Activated CD8-positive, alpha-beta T cell treated with anti-CD3 and anti-CD28 coated beads, Interleukin-2, amount 10 ng/mL, durations not matched to agents 7 days and 5 days (primary cell): ENCODE data around the gene CLMP. TPM values are rescaled to one million over a fixed set of nuclear protein-coding genes. Genes with fewer than 3 reads are reported as not detected.
"Not testable (repeated sequence)": the region's sequence is repeated elsewhere in the genome, so short reads cannot be mapped to it uniquely, and the experiment has no call there.

ENCODE experiments used
- ATAC-seq: fragments of 150-1000 bp; cut with Tn5 transposase; one replicate; pipeline ENCODE4 v1.10.0; 2021; ENCODE audit warnings: moderate library complexity
- CTCF ChIA-PET: fragments of 350-600 bp; sonication (Branson Sonifier 250); formaldehyde crosslinking; loops from one replicate; lab custom pipeline; 2021; ENCODE audit warnings: antibody characterized with exemption; lab: Charles Lee
- POLR2A ChIA-PET: fragments of 350-600 bp; sonication (Branson Sonifier 250); formaldehyde crosslinking; loops from one replicate; lab custom pipeline; 2021; ENCODE audit warnings: antibody characterized with exemption; lab: Charles Lee
- DNase-seq: peaks from one replicate; pipeline ENCODE4 v3.0.0-alpha.2; 2020
- H3K27ac Mint-ChIP-seq: one replicate; pipeline ENCODE4 v1.8.0; 2021; ENCODE audit warnings: mild to moderate bottlenecking, mixed read lengths
- H3K27me3 Mint-ChIP-seq: one replicate; pipeline ENCODE4 v1.8.0; 2021; ENCODE audit warnings: low read depth, mixed read lengths
- H3K36me3 Mint-ChIP-seq: one replicate; pipeline ENCODE4 v1.8.0; 2021; ENCODE audit warnings: low read depth, mixed read lengths
- H3K4me1 Mint-ChIP-seq: one replicate; pipeline ENCODE4 v1.8.0; 2021; ENCODE audit warnings: low read depth, mixed read lengths
- H3K4me3 Mint-ChIP-seq: one replicate; pipeline ENCODE4 v1.8.0; 2021; ENCODE audit warnings: mild to moderate bottlenecking, mixed read lengths
- H3K9me3 Mint-ChIP-seq: one replicate; pipeline ENCODE4 v1.8.0; 2022; ENCODE audit warnings: mixed read lengths; ENCODE audit not compliant: insufficient read depth
- total RNA-seq, 2 experiments: library from RNA; stranded (reverse); gene quantifications; one replicate each; pipeline ENCODE4 v1.2.3, GENCODE V29; 2021

Gene CLMP
- total RNA-seq, 2 experiments from 2014 or later = 0.29 TPM

DNA sequence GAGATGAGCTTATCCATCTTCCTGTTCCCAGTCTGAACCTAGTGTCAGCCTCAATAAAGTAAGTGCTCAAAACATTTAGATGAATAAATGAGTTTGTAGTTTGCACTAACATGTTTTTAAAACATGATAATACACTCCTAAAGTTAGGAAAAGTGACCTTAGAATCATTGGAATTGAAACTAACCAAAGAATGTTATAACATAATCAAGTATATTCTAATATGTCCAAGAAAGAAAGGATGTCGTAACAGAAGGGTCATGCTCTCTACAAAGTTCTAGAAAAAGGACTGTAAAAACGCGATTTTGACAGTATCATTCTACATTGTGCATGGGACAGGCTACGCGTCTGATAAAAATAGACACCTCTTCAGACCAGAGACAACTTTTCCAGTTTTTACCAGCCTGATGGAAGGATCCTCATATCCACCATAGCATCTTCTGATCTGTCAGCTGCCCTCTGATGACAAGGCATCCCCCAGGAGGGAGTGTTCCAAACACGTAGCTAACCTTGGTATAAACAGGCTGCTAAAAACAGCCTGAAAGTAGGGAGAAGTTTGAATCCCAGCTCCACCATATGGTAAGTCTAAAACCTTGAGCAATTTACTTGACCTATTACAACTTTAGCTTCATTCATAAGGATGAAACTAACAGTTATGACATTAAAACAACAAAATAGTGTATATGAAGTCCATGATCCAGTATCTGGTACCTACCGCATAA is 30.2 kb downstream of the CLMP start:
- ATAC-seq (no peak), DNase-seq (no peak)
- H3K4me1 Mint-ChIP-seq = no peaks in the 10 kb centered on the region
- peaks cover 8% of the 10 kb centered on the region for H3K27me3 Mint-ChIP-seq
- H3K9me3 Mint-ChIP-seq = no peaks in the 10 kb centered on the region
- no peaks in the 10 kb centered on the region for H3K36me3 Mint-ChIP-seq
- H3K27ac Mint-ChIP-seq = no peak overlapping the region
- ChIA-PET POLR2A (no interaction called here), CTCF (interaction anchor here (0.9 to 6.7 kb wide), 10 partner anchors 9 to 313 kb away, joined by 3 to 66 read pairs (median 4); no protein-coding TSS in a partner anchor)
- H3K4me3 Mint-ChIP-seq = no peak overlapping the region

- Mint-ChIP-seq H3K27me3 (peaks cover 2% of the 10 kb centered on the region), H3K27ac (no peak overlapping the region), H3K4me3 (no peak overlapping the region), H3K36me3 (no peaks in the 10 kb centered on the region), H3K9me3 (no peaks in the 10 kb centered on the region), H3K4me1 (peaks cover 12% of the 10 kb centered on the region)
- POLR2A ChIA-PET = no interaction called here
- no peak for DNase-seq
- CTCF ChIA-PET = interaction anchor here (1.1 to 6.7 kb wide), 3 partner anchors 60 to 98 kb away, joined by 3 to 66 read pairs (median 4); no protein-coding TSS in a partner anchor
- ATAC-seq = no peak
Measured at GRCh38 chr11:123163621-123164020, 31.4 kb downstream of the CLMP start.

DNA sequence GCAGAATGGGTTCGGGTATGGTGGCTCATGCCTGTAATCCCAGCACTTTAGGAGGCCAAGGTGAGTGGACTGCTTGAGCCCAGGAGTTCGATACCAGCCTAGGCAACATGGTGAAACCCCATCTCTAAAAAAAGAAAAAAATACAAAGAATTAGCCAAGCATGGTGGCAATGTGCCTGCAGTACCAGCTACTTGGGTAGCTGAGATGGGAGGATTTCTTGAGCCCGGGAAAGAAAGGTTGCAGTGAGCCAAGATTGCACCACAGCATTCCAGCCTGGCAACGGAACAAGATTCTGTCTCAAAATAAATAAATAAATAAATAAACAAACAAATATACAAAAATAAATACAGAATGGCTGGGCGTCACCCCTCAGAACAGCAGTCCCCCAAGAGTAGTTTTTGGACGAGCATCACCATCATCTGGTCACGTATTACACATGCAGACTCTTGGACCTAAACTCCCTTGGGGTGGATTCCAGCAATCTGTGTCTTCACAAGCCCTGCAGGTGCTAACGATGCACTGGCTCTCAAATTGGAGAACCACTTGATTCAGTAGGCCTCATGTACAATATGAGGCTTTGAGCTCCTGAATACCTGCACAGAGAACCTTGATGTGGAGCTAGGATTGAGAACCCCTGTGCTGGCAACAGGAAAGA is 33.5 kb downstream of the CLMP start:
- Mint-ChIP-seq H3K4me1 (peaks cover 15% of the 10 kb centered on the region), H3K27ac (no peak overlapping the region), H3K4me3 (no peak overlapping the region), H3K27me3 (peaks cover 2% of the 10 kb centered on the region), H3K36me3 (no peaks in the 10 kb centered on the region), H3K9me3 (no peaks in the 10 kb centered on the region)
- ChIA-PET CTCF (interaction anchor here (1.1 to 6.7 kb wide), 4 partner anchors 15 to 100 kb away, joined by 4 to 66 read pairs (median 4); no protein-coding TSS in a partner anchor), POLR2A (no interaction called here)
- no peak for ATAC-seq
- DNase-seq = no peak

- peak; percentile 22 for DNase-seq
- peaks cover 2% of the 10 kb centered on the region for H3K27me3 Mint-ChIP-seq
- no peak overlapping the region for H3K27ac Mint-ChIP-seq
- POLR2A ChIA-PET = no interaction called here
- CTCF ChIA-PET = interaction anchor here (1.3 kb wide), 1 partner anchor 88 kb away, joined by 5 read pairs; no protein-coding TSS in a partner anchor
- no peaks in the 10 kb centered on the region for H3K9me3 Mint-ChIP-seq
- H3K4me3 Mint-ChIP-seq = no peak overlapping the region
- no peaks in the 10 kb centered on the region for H3K36me3 Mint-ChIP-seq
- H3K4me1 Mint-ChIP-seq = peaks cover 15% of the 10 kb centered on the region
- ATAC-seq = peak; percentile 47
Measured at GRCh38 chr11:123159183-123159857, 35.7 kb downstream of the CLMP start.

- no peaks in the 10 kb centered on the region for H3K36me3 Mint-ChIP-seq
- H3K27ac Mint-ChIP-seq = no peak overlapping the region
- no peak for DNase-seq
- H3K4me1 Mint-ChIP-seq = peaks cover 15% of the 10 kb centered on the region
- H3K27me3 Mint-ChIP-seq = peaks cover 3% of the 10 kb centered on the region
- ChIA-PET CTCF (no interaction called here), POLR2A (no interaction called here)
- H3K4me3 Mint-ChIP-seq = no peak overlapping the region
- ATAC-seq = no peak
- no peaks in the 10 kb centered on the region for H3K9me3 Mint-ChIP-seq
Measured at GRCh38 chr11:123158033-123159003, 36.7 kb downstream of the CLMP start.

DNA sequence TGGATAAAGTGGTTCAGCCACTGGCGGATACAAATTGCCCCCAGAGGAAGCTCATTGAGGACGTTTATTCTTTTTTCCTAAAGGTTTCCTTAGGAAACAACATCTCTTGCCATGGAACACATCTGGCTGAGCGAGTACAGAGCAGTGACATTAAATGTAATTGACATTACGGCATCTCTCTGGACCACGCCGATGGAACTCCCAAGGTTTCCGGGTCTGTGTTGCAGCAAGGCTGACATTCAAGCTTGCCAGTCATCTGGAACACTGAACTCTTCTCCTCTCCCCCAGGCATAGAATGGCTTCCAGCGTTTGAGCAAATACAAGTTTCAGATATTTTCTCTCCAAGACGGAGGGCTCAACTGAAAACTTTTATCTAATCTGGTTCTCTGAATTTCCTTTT is 42.1 kb downstream of the CLMP start:
- H3K36me3 Mint-ChIP-seq = no peaks in the 10 kb centered on the region
- no peaks in the 10 kb centered on the region for H3K9me3 Mint-ChIP-seq
- no peak overlapping the region for H3K4me3 Mint-ChIP-seq
- H3K27me3 Mint-ChIP-seq = peaks cover 10% of the 10 kb centered on the region
- POLR2A ChIA-PET = interaction anchor here (0.6 kb wide), 1 partner anchor 55 kb away, joined by 3 read pairs; no protein-coding TSS in a partner anchor
- ATAC-seq (no peak), DNase-seq (no peak)
- CTCF ChIA-PET = interaction anchor here (0.7 to 2.1 kb wide), 5 partner anchors 14 to 254 kb away, joined by 3 to 6 read pairs (median 5); no protein-coding TSS in a partner anchor
- H3K4me1 Mint-ChIP-seq = no peaks in the 10 kb centered on the region
- H3K27ac Mint-ChIP-seq = no peak overlapping the region

DNA sequence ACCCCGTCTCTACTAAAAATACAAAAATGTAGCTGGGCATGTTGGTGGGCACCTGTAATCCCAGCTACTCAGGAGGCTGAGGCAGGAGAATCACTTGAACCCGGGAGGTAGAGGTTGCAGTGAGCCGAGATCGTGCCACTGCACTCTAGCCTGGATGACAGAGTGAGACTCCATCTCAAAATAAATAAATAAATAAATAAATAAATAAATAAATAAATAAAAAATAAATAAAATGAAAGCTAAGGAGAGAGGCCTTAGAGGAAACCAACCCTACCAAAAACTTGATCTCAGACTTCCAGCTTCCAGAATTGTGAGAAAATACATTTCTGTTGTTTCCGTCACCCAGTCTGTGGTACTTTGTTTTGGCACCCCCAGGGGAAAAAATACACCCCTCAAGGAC is 42.7 kb downstream of the CLMP start:
- H3K4me3 Mint-ChIP-seq, H3K9me3 Mint-ChIP-seq, POLR2A ChIA-PET, H3K36me3 Mint-ChIP-seq, ATAC-seq, DNase-seq, H3K27ac Mint-ChIP-seq, H3K4me1 Mint-ChIP-seq: not testable (repeated sequence)
- peaks cover 12% of the 10 kb centered on the region for H3K27me3 Mint-ChIP-seq
- CTCF ChIA-PET = interaction anchor here (1.7 to 2.1 kb wide), 3 partner anchors 49 to 109 kb away, joined by 4 to 6 read pairs (median 6); no protein-coding TSS in a partner anchor

DNA sequence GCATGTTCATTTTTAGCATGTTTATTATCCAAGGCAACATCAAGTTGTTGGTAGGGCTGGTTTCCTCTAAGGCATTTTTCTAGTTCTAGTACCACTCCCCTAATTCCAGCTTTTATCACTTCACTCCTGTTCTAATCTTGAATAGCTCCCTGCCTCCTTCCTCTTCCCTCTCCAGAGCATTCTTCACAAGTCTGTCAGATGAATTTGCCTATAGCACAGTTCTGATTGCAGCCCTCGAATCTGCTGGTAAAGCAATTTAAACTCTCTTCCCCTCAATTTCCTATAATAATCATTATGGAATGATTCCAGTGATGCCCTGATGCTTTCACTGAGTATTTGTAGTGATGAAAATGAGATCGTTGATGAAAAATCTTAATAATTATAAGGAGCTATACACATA is 43.3 kb downstream of the CLMP start:
- CTCF ChIA-PET = interaction anchor here (1.7 to 2.1 kb wide), 3 partner anchors 49 to 110 kb away, joined by 4 to 6 read pairs (median 6); no protein-coding TSS in a partner anchor
- no peak for ATAC-seq
- no peak for DNase-seq
- Mint-ChIP-seq H3K27me3 (peaks cover 12% of the 10 kb centered on the region), H3K9me3 (no peaks in the 10 kb centered on the region), H3K4me3 (no peak overlapping the region), H3K27ac (no peak overlapping the region), H3K4me1 (no peaks in the 10 kb centered on the region), H3K36me3 (no peaks in the 10 kb centered on the region)
- POLR2A ChIA-PET = no interaction called here

DNA sequence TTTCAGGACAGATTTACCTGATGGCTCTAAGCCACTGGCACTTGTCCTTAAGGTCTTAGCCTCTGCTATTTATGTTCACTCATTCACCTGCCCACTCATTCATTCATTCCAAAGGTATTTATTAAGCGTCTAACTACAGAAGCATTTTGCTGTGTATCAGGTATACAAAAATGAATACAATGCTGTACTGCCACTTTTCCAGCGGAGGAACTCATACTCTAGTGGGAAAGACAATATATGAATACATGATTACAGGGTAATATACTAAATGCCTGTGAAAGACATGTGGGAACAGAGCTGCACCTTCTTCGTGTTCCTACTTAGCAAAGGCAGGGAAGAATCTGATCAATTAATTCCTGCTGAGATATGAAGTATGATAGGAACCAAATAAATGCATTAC is 43.7 kb downstream of the CLMP start:
- H3K27me3 Mint-ChIP-seq = peaks cover 14% of the 10 kb centered on the region
- no peaks in the 10 kb centered on the region for H3K36me3 Mint-ChIP-seq
- ChIA-PET CTCF (interaction anchor here (2.0 kb wide), 1 partner anchor 110 kb away, joined by 6 read pairs; no protein-coding TSS in a partner anchor), POLR2A (no interaction called here)
- H3K4me3 Mint-ChIP-seq = no peak overlapping the region
- H3K27ac Mint-ChIP-seq = no peak overlapping the region
- no peaks in the 10 kb centered on the region for H3K4me1 Mint-ChIP-seq
- ATAC-seq = no peak
- H3K9me3 Mint-ChIP-seq = no peaks in the 10 kb centered on the region
- no peak for DNase-seq

DNA sequence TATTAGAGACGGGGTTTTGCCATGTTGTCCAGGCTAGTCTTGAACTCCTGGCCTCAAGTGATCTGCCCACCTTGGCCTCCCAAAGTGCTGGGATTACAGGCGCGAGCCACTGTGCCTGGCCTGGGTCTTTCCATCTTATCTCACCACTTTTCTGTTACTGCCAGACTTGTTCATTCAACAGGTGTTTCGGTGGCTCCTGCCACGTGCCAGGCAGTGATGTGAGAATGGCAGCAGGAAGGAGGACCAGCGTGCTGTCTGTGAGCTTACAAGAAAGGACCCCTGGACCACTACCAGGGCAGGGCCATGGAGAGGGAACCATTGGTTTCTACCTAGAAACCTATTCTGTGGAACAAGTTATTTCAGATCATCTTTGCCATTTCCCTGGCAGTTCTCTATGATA is 44.2 kb downstream of the CLMP start:
- H3K27ac Mint-ChIP-seq = no peak overlapping the region
- no peaks in the 10 kb centered on the region for H3K9me3 Mint-ChIP-seq
- H3K4me1 Mint-ChIP-seq = no peaks in the 10 kb centered on the region
- H3K36me3 Mint-ChIP-seq = no peaks in the 10 kb centered on the region
- CTCF ChIA-PET = no interaction called here
- POLR2A ChIA-PET = no interaction called here
- H3K27me3 Mint-ChIP-seq = peaks cover 16% of the 10 kb centered on the region
- no peak for DNase-seq
- ATAC-seq = no peak
- H3K4me3 Mint-ChIP-seq = no peak overlapping the region

DNA sequence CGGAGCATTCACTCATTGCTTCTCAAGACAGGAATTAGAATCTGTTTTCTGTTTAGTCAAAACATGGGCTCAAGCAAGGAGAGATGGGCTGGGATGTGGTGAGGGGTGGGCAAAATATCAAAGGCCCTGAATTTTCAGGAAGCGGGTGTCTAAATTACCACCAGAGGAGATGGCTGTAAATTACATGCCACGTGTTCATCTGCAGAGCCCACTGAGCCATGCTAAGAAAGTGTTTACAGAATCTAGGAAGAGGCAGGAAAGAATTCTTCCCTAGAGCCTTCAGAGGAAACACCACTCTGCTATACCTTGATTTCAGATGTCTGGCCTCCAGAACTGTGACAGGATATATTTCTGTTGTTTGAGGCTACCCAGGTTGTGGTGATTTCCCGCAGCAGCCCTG is 46.1 kb downstream of the CLMP start:
- DNase-seq = no peak
- Mint-ChIP-seq H3K36me3 (no peaks in the 10 kb centered on the region), H3K27ac (no peak overlapping the region), H3K4me1 (no peaks in the 10 kb centered on the region), H3K9me3 (no peaks in the 10 kb centered on the region), H3K27me3 (peaks cover 16% of the 10 kb centered on the region), H3K4me3 (no peak overlapping the region)
- CTCF ChIA-PET = no interaction called here
- ATAC-seq = no peak
- POLR2A ChIA-PET = no interaction called here
